ENCODE measurements around the gene EVC2.

DNA sequence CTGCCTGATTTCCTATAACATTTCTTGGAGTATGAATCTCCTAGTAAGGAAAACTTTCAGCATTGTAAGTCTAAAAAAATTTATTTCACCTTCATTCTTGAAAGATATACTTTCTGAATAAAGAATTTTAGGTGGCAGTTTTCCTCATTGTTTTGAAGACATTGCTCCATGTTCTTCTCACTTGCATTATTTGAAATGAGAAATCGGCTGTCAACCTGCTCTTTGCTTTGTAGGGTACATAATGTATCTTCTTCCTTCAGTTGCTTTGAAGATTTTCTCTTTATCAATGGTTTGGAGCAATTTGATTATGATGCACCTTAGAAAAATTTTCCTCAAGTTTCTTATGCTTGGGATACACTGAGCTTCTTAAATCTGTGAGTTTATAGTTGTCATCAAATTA is 120.3 kb downstream of the EVC2 start:
- TF ChIP-seq CTCF (IDR thresholded peaks at IDR 0.05) (no peak), POLR2A (IDR thresholded peaks at IDR 0.05) (no peak)

Data from sigmoid colon (tissue), 3 donors.